AG04449 (cell line): Measurements from ENCODE around the gene FIGLA.

ENCODE experiments used
- CTCF ChIA-PET: fragments of 350-600 bp; formaldehyde crosslinking; extraction: SDS; loops from one replicate; lab custom pipeline; 2021; ENCODE audit warnings: antibody characterized with exemption; lab: Yijun Ruan, JAX
- POLR2A ChIA-PET: fragments of 400-600, 350-600 bp; formaldehyde crosslinking; extraction: SDS; loops from one replicate; lab custom pipeline; 2020; ENCODE audit warnings: antibody characterized with exemption, inconsistent platforms; lab: Yijun Ruan, JAX
- DNase-seq: peaks from one replicate; pipeline ENCODE4 v3.0.0-alpha.2; 2010; ENCODE audit warnings: low read depth, low spot score
- H3K4me3 ChIP-seq: 2 replicates; pipeline ENCODE4 v1.5.1; 2011; ENCODE audit warnings: low read depth, mild to moderate bottlenecking, control low read depth, low read length
- TF ChIP-seq, protein P1 (sequence below): IDR thresholded peaks from one replicate; pipeline ENCODE4 v1.5.1; 2011; ENCODE audit warnings: mild to moderate bottlenecking, moderate library complexity, low read length, control low read depth, inconsistent platforms; ENCODE audit not compliant: insufficient read depth; ENCODE audit errors: missing control alignments

The FIGLA gene

GRCh38 chr2:70767079-70767698 lies 23.3 kb downstream of the FIGLA start:
- CTCF ChIA-PET: interaction anchor here (0.8 to 1.1 kb wide), 2 partner anchors 19 to 234 kb away, joined by 3 to 4 read pairs; no protein-coding TSS in a partner anchor
- DNase-seq: no peak
- POLR2A ChIA-PET: no interaction called here
- TF ChIP-seq, protein P1, sequence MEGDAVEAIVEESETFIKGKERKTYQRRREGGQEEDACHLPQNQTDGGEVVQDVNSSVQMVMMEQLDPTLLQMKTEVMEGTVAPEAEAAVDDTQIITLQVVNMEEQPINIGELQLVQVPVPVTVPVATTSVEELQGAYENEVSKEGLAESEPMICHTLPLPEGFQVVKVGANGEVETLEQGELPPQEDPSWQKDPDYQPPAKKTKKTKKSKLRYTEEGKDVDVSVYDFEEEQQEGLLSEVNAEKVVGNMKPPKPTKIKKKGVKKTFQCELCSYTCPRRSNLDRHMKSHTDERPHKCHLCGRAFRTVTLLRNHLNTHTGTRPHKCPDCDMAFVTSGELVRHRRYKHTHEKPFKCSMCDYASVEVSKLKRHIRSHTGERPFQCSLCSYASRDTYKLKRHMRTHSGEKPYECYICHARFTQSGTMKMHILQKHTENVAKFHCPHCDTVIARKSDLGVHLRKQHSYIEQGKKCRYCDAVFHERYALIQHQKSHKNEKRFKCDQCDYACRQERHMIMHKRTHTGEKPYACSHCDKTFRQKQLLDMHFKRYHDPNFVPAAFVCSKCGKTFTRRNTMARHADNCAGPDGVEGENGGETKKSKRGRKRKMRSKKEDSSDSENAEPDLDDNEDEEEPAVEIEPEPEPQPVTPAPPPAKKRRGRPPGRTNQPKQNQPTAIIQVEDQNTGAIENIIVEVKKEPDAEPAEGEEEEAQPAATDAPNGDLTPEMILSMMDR: no peak
- H3K4me3 ChIP-seq: no peak overlapping the region

- ChIA-PET CTCF (interaction anchor here (1.1 kb wide), 1 partner anchor 235 kb away, joined by 4 read pairs; no protein-coding TSS in a partner anchor), POLR2A (interaction anchor here (0.6 kb wide), 1 partner anchor 18 kb away, joined by 5 read pairs; no protein-coding TSS in a partner anchor)
- no peak overlapping the region for H3K4me3 ChIP-seq
- DNase-seq: no peak
- TF ChIP-seq, protein P1: no peak
Observed at GRCh38 chr2:70766357-70767078, 23.9 kb downstream of the FIGLA start.

DNA sequence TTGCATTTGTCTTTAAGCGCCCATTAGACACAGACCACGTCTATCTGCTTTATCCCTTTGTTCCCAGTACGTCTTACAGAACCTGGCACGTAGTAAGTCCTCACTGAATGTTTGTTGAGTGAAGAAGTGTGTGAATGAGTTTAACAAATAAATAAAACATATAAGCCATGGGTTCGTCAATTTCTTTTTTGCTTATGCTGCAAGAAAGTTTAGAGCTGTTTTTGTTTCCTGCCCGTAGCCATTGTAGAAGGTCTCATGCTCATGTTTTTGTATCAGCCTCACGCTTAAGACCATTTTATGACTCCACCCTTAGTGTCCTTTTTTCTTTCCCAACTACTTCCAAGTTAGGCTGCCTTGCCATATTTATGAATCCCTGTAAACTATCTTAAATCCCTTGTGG lies 24.9 kb downstream of the FIGLA start:
- ChIA-PET CTCF (no interaction called here), POLR2A (no interaction called here)
- no peak for DNase-seq
- TF ChIP-seq, protein P1: no peak
- H3K4me3 ChIP-seq: no peak overlapping the region

DNA sequence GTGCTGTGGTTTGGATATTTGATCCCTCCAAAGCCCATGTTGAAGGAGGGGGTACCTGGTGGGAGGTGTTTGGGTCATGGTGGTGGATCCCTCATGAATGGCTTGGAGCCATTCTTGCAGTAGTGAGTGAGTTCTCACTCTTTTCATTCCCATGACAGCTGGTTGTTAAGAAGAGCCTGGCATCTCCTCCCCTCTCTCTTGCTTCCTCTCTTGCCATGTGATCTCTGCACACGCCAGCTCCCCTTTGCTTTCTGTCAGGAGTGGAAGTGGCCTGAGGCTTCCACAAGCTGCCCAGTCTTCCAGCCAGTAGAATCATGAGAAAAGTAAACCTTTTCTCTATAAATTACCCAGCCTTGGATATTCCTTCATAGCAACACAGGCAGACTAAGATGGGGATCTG lies 31.0 kb downstream of the FIGLA start:
- TF ChIP-seq, protein P1: no peak
- ChIA-PET CTCF (interaction anchor here (1.2 kb wide), 1 partner anchor 10 kb away, joined by 3 read pairs; no protein-coding TSS in a partner anchor), POLR2A (no interaction called here)
- H3K4me3 ChIP-seq: no peak overlapping the region
- no peak for DNase-seq

DNA sequence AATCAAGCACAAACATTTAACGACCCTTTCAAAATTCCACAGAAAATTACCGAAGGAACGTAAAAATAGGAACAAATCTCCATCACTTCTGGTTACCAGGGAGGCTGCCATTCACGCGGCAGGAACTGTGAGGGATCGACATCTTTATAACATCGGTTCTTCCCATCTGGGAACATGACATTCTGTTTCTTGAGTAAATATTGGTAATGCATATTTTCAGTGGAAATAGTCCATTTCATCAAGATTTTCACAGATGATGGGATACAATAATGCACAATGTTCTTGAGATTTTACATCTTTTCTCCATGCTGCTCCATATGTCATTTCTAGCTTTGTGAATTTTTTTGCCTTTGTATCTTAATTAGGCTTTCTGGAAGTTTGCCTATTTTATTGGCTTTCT lies 32.5 kb downstream of the FIGLA start:
- no peak for DNase-seq
- TF ChIP-seq, protein P1: no peak
- ChIA-PET CTCF (no interaction called here), POLR2A (no interaction called here)
- no peak overlapping the region for H3K4me3 ChIP-seq

GRCh38 chr2:70757360-70757759 lies 33.1 kb downstream of the FIGLA start:
- ChIA-PET POLR2A (no interaction called here), CTCF (no interaction called here)
- no peak for DNase-seq
- no peak overlapping the region for H3K4me3 ChIP-seq
- TF ChIP-seq, protein P1: no peak
